LNCAP (cell line): ENCODE data around the gene PNMA8C.

Experiments used
- TF ChIP-seq, protein P1 (sequence below): fragments of 450-650 bp; IDR thresholded peaks from 2 replicates; pipeline ENCODE4 v1.5.1; 2017; ENCODE audit warnings: mild to moderate bottlenecking

The PNMA8C gene

DNA sequence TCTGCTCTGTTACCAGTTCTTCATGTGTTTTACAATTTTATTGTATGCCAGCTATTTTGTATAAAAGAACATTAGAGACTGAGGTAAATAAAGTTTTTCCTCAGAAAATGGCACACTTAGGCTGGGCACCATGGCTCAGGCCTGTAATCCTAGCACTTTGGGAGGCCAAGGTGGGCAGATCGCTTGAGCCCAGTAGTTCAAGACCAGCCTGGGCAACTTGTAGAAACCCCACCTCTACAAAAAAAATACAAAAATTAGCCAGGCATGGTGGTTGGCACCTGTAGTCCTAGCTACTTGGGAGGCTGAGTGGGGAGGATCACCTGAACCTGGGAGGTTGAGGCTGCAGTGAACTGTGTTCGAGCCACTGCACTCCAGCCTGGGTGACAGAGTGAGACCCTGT lies 47.4 kb downstream of the PNMA8C start:
- TF ChIP-seq, protein P1, sequence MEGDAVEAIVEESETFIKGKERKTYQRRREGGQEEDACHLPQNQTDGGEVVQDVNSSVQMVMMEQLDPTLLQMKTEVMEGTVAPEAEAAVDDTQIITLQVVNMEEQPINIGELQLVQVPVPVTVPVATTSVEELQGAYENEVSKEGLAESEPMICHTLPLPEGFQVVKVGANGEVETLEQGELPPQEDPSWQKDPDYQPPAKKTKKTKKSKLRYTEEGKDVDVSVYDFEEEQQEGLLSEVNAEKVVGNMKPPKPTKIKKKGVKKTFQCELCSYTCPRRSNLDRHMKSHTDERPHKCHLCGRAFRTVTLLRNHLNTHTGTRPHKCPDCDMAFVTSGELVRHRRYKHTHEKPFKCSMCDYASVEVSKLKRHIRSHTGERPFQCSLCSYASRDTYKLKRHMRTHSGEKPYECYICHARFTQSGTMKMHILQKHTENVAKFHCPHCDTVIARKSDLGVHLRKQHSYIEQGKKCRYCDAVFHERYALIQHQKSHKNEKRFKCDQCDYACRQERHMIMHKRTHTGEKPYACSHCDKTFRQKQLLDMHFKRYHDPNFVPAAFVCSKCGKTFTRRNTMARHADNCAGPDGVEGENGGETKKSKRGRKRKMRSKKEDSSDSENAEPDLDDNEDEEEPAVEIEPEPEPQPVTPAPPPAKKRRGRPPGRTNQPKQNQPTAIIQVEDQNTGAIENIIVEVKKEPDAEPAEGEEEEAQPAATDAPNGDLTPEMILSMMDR = no peak

DNA sequence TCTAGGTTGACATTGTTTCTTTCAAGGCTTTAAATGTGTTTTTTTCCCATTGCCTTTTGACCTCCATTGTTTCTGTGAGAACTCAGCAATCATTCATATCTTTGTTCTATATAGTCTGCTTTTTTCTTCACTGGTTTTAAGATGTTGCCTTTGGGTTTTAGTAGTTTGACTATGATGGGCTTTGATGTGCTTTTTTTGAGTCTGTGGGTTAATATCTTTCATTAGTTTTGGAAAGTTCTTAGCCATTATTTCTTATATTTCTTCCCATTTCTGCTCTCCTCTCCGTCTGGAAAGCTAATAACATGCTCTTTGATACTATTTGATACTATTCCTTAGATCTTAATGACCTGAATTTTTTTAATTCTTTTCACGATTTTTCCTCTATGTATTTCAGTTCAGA lies 48.0 kb downstream of the PNMA8C start:
- TF ChIP-seq, protein P1 = no peak

DNA sequence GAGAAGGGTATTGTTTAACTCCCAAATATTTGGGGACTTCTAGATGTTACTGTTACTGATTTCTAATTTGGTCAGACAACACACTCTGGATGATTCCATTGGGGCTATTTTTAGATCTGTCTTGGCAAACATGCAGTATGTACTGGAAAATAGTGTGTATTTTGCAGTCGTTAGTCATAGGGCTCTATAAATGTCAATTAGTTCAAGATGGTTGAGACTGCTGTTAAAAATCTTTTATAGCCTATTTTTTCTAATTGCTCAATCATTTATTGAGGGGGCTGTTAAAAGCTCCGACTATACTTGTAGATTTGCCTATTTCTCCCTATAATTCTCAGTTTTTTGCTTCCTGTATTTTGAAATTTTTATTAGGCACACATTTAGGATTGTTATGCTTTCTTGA lies 50.5 kb downstream of the PNMA8C start:
- TF ChIP-seq, protein P1 = no peak

DNA sequence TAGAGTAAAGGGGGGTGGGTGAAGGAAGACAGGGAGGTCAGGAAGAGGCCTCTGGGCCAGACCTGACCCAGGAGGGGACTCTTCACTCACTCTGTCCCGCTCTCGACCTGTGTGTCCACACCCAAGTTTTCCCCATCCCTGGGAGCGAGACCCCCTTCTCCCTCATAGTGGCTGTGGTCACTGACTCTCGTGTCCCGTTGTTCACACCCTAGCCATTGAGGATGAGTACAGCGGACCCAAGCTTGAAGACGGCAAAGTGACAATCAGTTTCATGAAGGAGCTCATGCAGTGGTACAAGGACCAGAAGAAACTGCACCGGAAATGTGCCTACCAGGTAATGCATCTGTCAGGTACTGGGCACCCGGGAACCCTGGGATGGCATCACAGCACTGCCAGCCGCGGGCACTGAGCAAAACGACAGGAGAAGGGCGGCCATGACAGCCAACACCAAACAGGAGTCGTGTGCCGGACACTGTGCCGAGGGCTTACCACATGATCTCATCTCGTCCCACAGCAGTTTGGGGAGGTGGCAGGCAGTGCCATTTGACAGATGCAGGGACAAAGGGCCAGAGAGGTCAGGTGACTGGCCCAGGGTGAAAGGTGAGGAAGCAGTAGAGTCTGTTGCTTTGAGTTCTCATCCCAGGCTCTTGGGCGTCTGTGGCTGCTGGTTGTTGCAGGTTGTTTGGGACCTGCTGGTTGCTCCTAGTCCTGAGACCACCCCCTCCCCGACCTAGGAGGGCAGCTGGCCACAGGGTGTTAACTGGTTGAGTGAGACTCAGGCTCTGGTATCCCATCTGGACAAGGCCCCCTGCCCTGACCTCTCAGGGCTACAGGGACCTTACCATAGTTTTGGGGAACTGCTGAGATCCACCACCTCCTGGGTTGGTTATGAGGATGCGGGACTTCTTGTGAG lies 52.2 kb downstream of the PNMA8C start:
- TF ChIP-seq, protein P1 = no peak
